Transverse colon (tissue), 4 donors: ENCODE data around the gene C1orf50.

Experiments used
- POLR2AphosphoS5 ChIP-seq, 3 donors: sonication (generic); formaldehyde crosslinking; IDR thresholded peaks; one replicate each; pipeline ENCODE4 v1.6.1; 2016; ENCODE audit warnings: antibody characterized with exemption in 3 of 3
- TF ChIP-seq, protein P1 (sequence below), 5 experiments: fragments of 200-600 bp in 3 of 5; fragments of 450-650 bp in 2 of 5; sonication (generic) in 3 of 5; IDR thresholded peaks; 1 replicate in 2 of 5; 2 replicates in 3 of 5; pipeline ENCODE4 v1.5.1; 2016 to 2017; ENCODE audit warnings: antibody characterized with exemption in 5 of 5, inconsistent platforms in 3 of 5, mild to moderate bottlenecking in 2 of 5, moderate library complexity in 1 of 5

- TF ChIP-seq, protein P1, sequence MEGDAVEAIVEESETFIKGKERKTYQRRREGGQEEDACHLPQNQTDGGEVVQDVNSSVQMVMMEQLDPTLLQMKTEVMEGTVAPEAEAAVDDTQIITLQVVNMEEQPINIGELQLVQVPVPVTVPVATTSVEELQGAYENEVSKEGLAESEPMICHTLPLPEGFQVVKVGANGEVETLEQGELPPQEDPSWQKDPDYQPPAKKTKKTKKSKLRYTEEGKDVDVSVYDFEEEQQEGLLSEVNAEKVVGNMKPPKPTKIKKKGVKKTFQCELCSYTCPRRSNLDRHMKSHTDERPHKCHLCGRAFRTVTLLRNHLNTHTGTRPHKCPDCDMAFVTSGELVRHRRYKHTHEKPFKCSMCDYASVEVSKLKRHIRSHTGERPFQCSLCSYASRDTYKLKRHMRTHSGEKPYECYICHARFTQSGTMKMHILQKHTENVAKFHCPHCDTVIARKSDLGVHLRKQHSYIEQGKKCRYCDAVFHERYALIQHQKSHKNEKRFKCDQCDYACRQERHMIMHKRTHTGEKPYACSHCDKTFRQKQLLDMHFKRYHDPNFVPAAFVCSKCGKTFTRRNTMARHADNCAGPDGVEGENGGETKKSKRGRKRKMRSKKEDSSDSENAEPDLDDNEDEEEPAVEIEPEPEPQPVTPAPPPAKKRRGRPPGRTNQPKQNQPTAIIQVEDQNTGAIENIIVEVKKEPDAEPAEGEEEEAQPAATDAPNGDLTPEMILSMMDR (IDR thresholded peaks at IDR 0.05), result no peak
- TF ChIP-seq POLR2AphosphoS5 (IDR thresholded peaks at IDR 0.05), result no peak
Measured at GRCh38 chr1:42740851-42741580, 26.0 kb upstream of the C1orf50 start.
